Hepatocyte (in vitro differentiated cells): ENCODE data around the gene CERK. TPM values are rescaled to one million over a fixed set of nuclear protein-coding genes. Genes with fewer than 3 reads are reported as not detected.
"Not testable (repeated sequence)": the region's sequence is repeated elsewhere in the genome, so short reads cannot be mapped to it uniquely, and the experiment has no call there.

Source experiments
- DNase-seq: peaks from one replicate; pipeline ENCODE4 v3.0.0-alpha.2; 2016; ENCODE audit warnings: low spot score
- H2AFZ ChIP-seq: fragments of 200-600 bp; sonication (generic); 2 replicates; pipeline ENCODE4 v1.6.0; 2016; ENCODE audit warnings: antibody characterized with exemption, mild to moderate bottlenecking
- H3K27ac ChIP-seq: fragments of 200-600 bp; sonication (generic); 2 replicates; pipeline ENCODE4 v1.5.1; 2016; ENCODE audit warnings: mild to moderate bottlenecking
- H3K27me3 ChIP-seq: fragments of 200-600 bp; sonication (generic); 2 replicates; pipeline ENCODE4 v1.6.1; 2016
- H3K36me3 ChIP-seq: fragments of 200-600 bp; sonication (generic); replicated peaks from 2 replicates; pipeline ENCODE4 v1.5.1; 2016; ENCODE audit warnings: low read depth; ENCODE audit not compliant: insufficient read depth
- H3K4me1 ChIP-seq: fragments of 200-600 bp; sonication (generic); 2 replicates; pipeline ENCODE4 v1.5.1; 2016; ENCODE audit warnings: mild to moderate bottlenecking, moderate library complexity; ENCODE audit not compliant: insufficient read depth
- H3K4me2 ChIP-seq: fragments of 200-600 bp; sonication (generic); 2 replicates; pipeline ENCODE4 v1.6.0; 2016
- H3K4me3 ChIP-seq: fragments of 200-600 bp; sonication (generic); 2 replicates; pipeline ENCODE4 v1.5.1; 2016; ENCODE audit warnings: mild to moderate bottlenecking
- H3K79me2 ChIP-seq: fragments of 200-600 bp; sonication (generic); 2 replicates; pipeline ENCODE4 v1.6.0; 2017; ENCODE audit warnings: mild to moderate bottlenecking
- H3K9me2 ChIP-seq: fragments of 200-600 bp; sonication (generic); replicated peaks from 2 replicates; pipeline ENCODE4 v1.6.0; 2017; ENCODE audit warnings: mild to moderate bottlenecking; ENCODE audit not compliant: insufficient read depth
- H3K9me3 ChIP-seq: fragments of 200-600 bp; sonication (generic); 2 replicates; pipeline ENCODE4 v1.5.1; 2016; ENCODE audit warnings: low read depth, mild to moderate bottlenecking
- H4K20me1 ChIP-seq: fragments of 200-600 bp; sonication (generic); 2 replicates; pipeline ENCODE4 v1.6.0; 2016; ENCODE audit warnings: mild to moderate bottlenecking; ENCODE audit not compliant: insufficient read depth, poor library complexity, severe bottlenecking
- EZH2 ChIP-seq: fragments of 200-600 bp; sonication (generic); IDR thresholded peaks from 2 replicates; pipeline ENCODE4 v1.6.1; 2016; ENCODE audit warnings: antibody characterized with exemption, mild to moderate bottlenecking, borderline replicate concordance
- EZH2phosphoT487 ChIP-seq: fragments of 200-600 bp; sonication (generic); IDR thresholded peaks from one replicate; pipeline ENCODE4 v1.6.1; 2018; ENCODE audit warnings: antibody characterized with exemption, mild to moderate bottlenecking, low read depth, moderate library complexity; ENCODE audit not compliant: unreplicated experiment, severe bottlenecking
- WGBS: methylation state at CpG from one replicate; pipeline ENCODE4 v1.1.6; 2016; ENCODE audit warnings: low lambda C conversion rate; ENCODE audit errors: missing lambda C conversion rate; 5-methylcytosine and 5-hydroxymethylcytosine counted together
- polyA plus RNA-seq: library from polyadenylated mRNA; unstranded; fragments of >200 nt; fragmentation: Nextera tagmentation; extraction: Ambion mirVana; gene quantifications from 2 replicates; pipeline ENCODE4 v1.2.1, GENCODE V29; 2016
- total RNA-seq: library from RNA; depleted of rRNA; stranded (reverse); fragments of >200 nt; gene quantifications from 2 replicates; pipeline ENCODE4 v1.2.3, GENCODE V29; 2014
- TF ChIP-seq, protein P1 (sequence below): fragments of 200-600 bp; sonication (generic); IDR thresholded peaks from 2 replicates; pipeline ENCODE4 v1.5.1; 2016; ENCODE audit warnings: antibody characterized with exemption, mild to moderate bottlenecking; ENCODE audit not compliant: poor library complexity

The CERK gene, protein sequence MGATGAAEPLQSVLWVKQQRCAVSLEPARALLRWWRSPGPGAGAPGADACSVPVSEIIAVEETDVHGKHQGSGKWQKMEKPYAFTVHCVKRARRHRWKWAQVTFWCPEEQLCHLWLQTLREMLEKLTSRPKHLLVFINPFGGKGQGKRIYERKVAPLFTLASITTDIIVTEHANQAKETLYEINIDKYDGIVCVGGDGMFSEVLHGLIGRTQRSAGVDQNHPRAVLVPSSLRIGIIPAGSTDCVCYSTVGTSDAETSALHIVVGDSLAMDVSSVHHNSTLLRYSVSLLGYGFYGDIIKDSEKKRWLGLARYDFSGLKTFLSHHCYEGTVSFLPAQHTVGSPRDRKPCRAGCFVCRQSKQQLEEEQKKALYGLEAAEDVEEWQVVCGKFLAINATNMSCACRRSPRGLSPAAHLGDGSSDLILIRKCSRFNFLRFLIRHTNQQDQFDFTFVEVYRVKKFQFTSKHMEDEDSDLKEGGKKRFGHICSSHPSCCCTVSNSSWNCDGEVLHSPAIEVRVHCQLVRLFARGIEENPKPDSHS
- total RNA-seq (48.0 and 59.0 TPM in 2 replicates), polyA plus RNA-seq (33.1 and 38.6 TPM in 2 replicates)

DNA sequence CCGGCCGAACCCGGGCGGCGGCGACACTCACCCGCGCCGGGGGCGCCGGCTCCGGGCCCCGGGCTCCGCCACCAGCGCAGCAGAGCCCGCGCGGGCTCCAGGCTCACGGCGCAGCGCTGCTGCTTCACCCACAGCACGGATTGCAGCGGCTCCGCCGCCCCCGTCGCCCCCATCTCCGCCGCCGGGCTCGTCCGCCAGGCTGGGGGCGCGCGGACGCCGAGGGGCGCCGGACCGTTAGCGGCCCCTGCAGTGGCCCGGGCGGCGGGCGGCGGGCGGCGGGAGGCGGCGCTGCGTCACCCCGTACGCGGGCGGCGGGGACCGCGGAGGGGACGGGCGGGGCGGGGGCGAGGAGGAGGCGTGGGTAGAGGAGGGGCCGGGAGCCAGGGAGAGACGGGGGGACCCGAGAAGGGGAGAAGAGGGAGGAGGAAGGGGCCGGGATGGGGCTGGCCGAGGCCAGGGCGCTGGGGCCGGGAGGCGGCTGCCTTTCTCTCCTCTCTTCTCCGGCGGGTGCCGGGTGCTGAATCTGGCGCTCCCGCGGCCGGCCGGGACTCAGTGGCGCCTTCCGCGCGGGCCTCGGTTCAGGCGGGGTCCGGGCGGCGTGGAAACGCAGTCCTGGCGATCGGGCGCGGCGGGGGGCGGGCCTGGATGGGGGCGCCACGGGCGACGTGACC is at the start of gene CERK:
CERK (minus strand) TSS at position 277 of the 671 bp plus-strand sequence; CDS start at position 173, 104 bp downstream.
- TF ChIP-seq, protein P1, sequence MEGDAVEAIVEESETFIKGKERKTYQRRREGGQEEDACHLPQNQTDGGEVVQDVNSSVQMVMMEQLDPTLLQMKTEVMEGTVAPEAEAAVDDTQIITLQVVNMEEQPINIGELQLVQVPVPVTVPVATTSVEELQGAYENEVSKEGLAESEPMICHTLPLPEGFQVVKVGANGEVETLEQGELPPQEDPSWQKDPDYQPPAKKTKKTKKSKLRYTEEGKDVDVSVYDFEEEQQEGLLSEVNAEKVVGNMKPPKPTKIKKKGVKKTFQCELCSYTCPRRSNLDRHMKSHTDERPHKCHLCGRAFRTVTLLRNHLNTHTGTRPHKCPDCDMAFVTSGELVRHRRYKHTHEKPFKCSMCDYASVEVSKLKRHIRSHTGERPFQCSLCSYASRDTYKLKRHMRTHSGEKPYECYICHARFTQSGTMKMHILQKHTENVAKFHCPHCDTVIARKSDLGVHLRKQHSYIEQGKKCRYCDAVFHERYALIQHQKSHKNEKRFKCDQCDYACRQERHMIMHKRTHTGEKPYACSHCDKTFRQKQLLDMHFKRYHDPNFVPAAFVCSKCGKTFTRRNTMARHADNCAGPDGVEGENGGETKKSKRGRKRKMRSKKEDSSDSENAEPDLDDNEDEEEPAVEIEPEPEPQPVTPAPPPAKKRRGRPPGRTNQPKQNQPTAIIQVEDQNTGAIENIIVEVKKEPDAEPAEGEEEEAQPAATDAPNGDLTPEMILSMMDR = no peak
- no peak for TF ChIP-seq EZH2
- Histone ChIP-seq H4K20me1 (peaks cover 45% of the 10 kb centered on the region), H3K4me2 (peak within 1 kb of the TSS; percentile 97), H3K36me3 (no peaks in the 10 kb centered on the region), H3K79me2 (peaks cover 66% of the 10 kb centered on the region), H2AFZ (peak within 1 kb of the TSS; percentile 94), H3K27me3 (no peaks in the 10 kb centered on the region), H3K27ac (peak within 1 kb of the TSS; percentile 99), H3K9me2 (no peaks in the 10 kb centered on the region), H3K4me3 (peak within 1 kb of the TSS; percentile 98), H3K4me1 (peaks cover 71% of the 10 kb centered on the region), H3K9me3 (no peaks in the 10 kb centered on the region)
- WGBS = under 1% methylated on average over 56 of the region's 99 CpGs
- DNase-seq = peak; percentile 87

DNA sequence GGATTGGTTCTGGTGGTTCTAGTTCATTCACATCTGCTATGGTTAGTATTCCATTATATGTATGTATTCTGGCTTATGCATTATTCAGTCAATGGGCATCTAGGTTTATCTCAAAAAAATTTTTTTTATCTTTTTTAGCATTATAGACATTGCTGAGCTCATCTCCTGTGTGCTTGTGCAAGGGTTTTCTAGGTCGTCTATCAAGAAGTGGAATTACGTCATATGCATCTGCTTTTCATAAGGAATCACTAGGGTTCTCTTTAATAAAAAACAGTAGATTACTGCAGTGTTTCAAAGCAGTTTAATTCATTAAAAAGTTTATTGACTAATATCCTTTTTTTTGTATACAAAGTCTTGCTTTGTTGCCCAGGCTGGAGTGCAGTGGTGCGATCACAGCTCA is 45.7 kb upstream of the CERK start:
- no peak for TF ChIP-seq EZH2phosphoT487
- TF ChIP-seq, protein P1 = no peak
- TF ChIP-seq EZH2 = no peak
- no peak overlapping the region for H2AFZ ChIP-seq
- no peaks in the 10 kb centered on the region for H3K36me3 ChIP-seq
- peaks cover 97% of the 10 kb centered on the region for H3K79me2 ChIP-seq
- H3K4me2 ChIP-seq = no peak overlapping the region
- no peaks in the 10 kb centered on the region for H3K27me3 ChIP-seq
- no peaks in the 10 kb centered on the region for H3K9me3 ChIP-seq
- H3K4me1 ChIP-seq = no peaks in the 10 kb centered on the region
- WGBS = 79% methylated on average over 3 of the region's 3 CpGs
- no peak for DNase-seq
- H3K9me2 ChIP-seq = no peaks in the 10 kb centered on the region
- H3K4me3 ChIP-seq = no peak overlapping the region
- no peak overlapping the region for H3K27ac ChIP-seq
- H4K20me1 ChIP-seq = peaks cover 23% of the 10 kb centered on the region

DNA sequence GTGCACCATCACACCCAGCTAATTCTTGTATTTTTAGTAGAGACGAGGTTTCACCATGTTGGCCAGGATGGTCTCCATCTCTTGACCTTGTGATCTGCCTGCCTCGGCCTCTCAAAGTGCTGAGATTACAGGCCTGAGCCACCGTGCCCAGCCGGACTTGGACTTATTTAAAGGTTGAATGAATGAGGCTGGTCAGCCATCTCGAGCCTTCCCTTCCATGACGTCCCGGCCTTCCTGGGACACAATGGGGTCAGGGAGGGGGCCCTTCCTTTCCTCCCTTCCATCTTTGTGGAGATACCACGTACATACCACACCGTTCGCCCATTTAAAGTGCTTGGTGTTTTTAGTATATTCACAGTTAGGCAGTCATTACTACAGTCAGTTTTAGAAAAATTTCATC is 44.1 kb upstream of the CERK start:
- 95% methylated on average over 10 of the region's 10 CpGs for WGBS
- peaks cover 21% of the 10 kb centered on the region for H4K20me1 ChIP-seq
- not testable (repeated sequence) for DNase-seq, H3K27ac ChIP-seq, H3K4me2 ChIP-seq, H3K4me3 ChIP-seq, H3K9me2 ChIP-seq, H3K4me1 ChIP-seq, H3K36me3 ChIP-seq, H3K9me3 ChIP-seq, H3K27me3 ChIP-seq, H2AFZ ChIP-seq
- H3K79me2 ChIP-seq = peaks cover 99% of the 10 kb centered on the region

DNA sequence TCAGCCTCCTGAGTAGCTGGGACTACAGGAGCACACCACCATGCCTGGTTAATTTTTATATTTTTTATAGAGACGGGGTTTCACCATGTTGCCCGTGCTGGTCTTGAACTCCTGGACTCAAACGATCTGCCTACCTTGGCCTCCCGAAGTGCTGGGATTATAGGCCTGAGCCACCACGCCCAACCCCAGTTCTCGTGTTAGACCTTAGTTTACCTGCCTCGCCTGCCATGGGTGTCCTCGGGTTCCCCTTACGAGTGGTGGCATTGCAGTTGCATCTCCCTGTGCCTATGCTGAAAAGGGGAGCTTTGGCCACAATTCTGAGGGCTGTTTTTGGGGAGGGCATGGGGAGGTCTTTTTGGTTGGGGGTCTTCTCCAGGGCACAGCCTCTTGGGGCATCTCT is 43.2 kb upstream of the CERK start:
- Histone ChIP-seq H3K9me2 (no peaks in the 10 kb centered on the region), H3K9me3 (no peaks in the 10 kb centered on the region), H3K79me2 (peaks cover 99% of the 10 kb centered on the region), H3K27me3 (no peaks in the 10 kb centered on the region), H3K4me1 (peaks cover 4% of the 10 kb centered on the region), H2AFZ (no peak overlapping the region), H4K20me1 (peaks cover 23% of the 10 kb centered on the region), H3K27ac (no peak overlapping the region), H3K36me3 (no peaks in the 10 kb centered on the region), H3K4me3 (no peak overlapping the region), H3K4me2 (no peak overlapping the region)
- 98% methylated on average over 9 of the region's 9 CpGs for WGBS
- TF ChIP-seq EZH2phosphoT487 (no peak), EZH2 (no peak)
- TF ChIP-seq, protein P1 = no peak
- DNase-seq = no peak
